ENCODE data around the gene PLXND1. TPM values are rescaled to one million over a fixed set of nuclear protein-coding genes. Genes with fewer than 3 reads are reported as not detected.

PLXND1 gene
- total RNA-seq, 1 experiment from 2014 or later: 47.3 TPM

GRCh38 chr3:129624347-129625071, 18.0 kb upstream of the PLXND1 start:
- H3K27me3 ChIP-seq (ENCODE audit: insufficient read depth, low read length): no peaks in the 10 kb centered on the region
- H3K9me2 ChIP-seq (ENCODE audit: insufficient read depth): no peaks in the 10 kb centered on the region
- RAD21 ChIA-PET (ENCODE audit: low non-redundant PET in 1 of 2, low total read pairs in 2 of 2, uncharacterized antibody in 2 of 2, unreplicated experiment in 2 of 2): no interaction called here
- BruUV-seq (replicated peaks): no TSS peak
- H4K20me1 ChIP-seq (ENCODE audit: insufficient read depth): no peaks in the 10 kb centered on the region
- no peaks in the 10 kb centered on the region for H3K36me3 ChIP-seq (ENCODE audit: control insufficient read depth in 1 of 2, insufficient read depth in 2 of 2, low read length in 2 of 2)
- DNase-seq (ENCODE audit: low read depth, low spot score) (no peak), ATAC-seq (no peak)
- H3K27ac ChIP-seq (ENCODE audit: low read depth, low read length): peak overlapping the region; percentile 97
- H3K4me2 ChIP-seq (ENCODE audit: low read length): peak overlapping the region; percentile 86; the same call in 1 of the 2 replicates
- no peaks in the 10 kb centered on the region for H3K9me3 ChIP-seq (ENCODE audit: control insufficient read depth in 1 of 2, insufficient read depth in 1 of 2, low read depth in 1 of 2, low read length in 2 of 2)
- CTCF ChIA-PET: interaction anchor here (4.3 kb wide), 1 partner anchor 134 kb away, joined by 33 read pairs; no protein-coding TSS in a partner anchor
- POLR2A ChIA-PET: no interaction called here
- no peak overlapping the region for H3K9ac ChIP-seq (ENCODE audit: low read length)
- H3K79me2 ChIP-seq (ENCODE audit: insufficient read depth, low read length): no peaks in the 10 kb centered on the region
- intact Hi-C loops (cut with micrococcal nuclease): loop anchor here (5.0 kb wide), 2 partner anchors 242 to 483 kb away; no protein-coding TSS in a partner anchor
- peaks cover 15 to 24% of the 10 kb centered on the region in 2 experiments for H3K4me1 ChIP-seq (ENCODE audit: control insufficient read depth in 1 of 2, insufficient read depth in 2 of 2, low read length in 2 of 2)
- TF ChIP-seq ZFX (IDR thresholded peaks at IDR 0.05) (no peak), POLR2AphosphoS5 (IDR thresholded peaks at IDR 0.05; ENCODE audit: low read depth, low read length) (no peak), CTCF (IDR thresholded peaks at IDR 0.05 in 2 of 3, conservative IDR thresholded peaks at IDR 0.05 in 1 of 3; ENCODE audit: borderline replicate concordance in 1 of 3, insufficient read depth in 1 of 3, low read depth in 2 of 3, low read length in 2 of 3) (0 out of 6 replicates have a peak, but pooled peaks of 1 of the 3 experiments have one; percentile 3)
- H3K4me3 ChIP-seq (replicated peaks in 1 of 2; ENCODE audit: low read depth in 1 of 2, low read length in 2 of 2): no peak overlapping the region
- H2AFZ ChIP-seq (ENCODE audit: low read depth, low read length, poor library complexity, severe bottlenecking): no peak overlapping the region

DNA sequence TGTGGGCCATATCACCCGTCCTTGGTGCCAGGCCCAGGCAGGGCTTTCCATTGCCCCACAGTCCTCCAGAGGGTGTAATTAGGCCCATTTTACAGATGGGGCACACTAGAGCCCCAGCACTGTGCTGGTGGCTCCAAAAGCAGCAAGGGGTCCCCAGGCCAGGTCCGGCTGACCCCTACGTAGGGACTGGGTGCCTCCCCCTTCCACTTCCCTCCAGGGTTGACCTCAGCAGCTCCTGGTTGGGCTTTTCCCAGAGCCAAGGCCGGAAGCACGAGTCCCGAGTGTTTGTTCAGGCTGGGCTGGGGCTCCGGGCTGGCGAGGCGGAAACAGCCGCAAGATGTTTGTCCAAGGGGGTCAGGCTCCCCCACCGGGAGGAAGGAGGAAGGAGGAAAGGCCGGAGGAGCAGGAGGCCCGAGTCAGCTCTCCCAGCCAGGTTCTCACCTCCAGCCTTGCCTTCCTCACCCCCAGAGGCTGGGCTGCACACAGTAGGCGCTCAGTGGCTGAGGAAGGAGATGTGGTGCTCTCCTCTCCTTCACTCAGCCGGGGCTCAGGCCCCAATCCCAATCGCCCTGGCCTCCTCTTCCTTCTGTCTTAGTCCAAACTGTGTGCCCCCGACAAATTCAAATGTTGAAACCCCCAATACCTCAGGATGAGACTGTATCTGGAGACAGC, 17.1 kb upstream of the PLXND1 start:
- no TSS peak for BruUV-seq (replicated peaks)
- ChIA-PET POLR2A (no interaction called here), CTCF (interaction anchor here (1.2 kb wide), 1 partner anchor 310 kb away, joined by 3 read pairs; no protein-coding TSS in a partner anchor)

More for the DNA sequence above, 17.1 kb upstream of the PLXND1 start:
- no peak for DNase-seq (ENCODE audit: low read depth, low spot score)
- no peak for ATAC-seq
- RAD21 ChIA-PET (ENCODE audit: low non-redundant PET in 1 of 2, low total read pairs in 2 of 2, uncharacterized antibody in 2 of 2, unreplicated experiment in 2 of 2): no interaction called here
- H3K4me2 ChIP-seq (ENCODE audit: low read length): no peak overlapping the region
- TF ChIP-seq, protein P1, sequence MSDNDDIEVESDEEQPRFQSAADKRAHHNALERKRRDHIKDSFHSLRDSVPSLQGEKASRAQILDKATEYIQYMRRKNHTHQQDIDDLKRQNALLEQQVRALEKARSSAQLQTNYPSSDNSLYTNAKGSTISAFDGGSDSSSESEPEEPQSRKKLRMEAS (IDR thresholded peaks at IDR 0.05): no peak
- TF ChIP-seq SRF (IDR thresholded peaks at IDR 0.05; ENCODE audit: low read depth) (no peak), POLR2A (IDR thresholded peaks at IDR 0.05; ENCODE audit: borderline replicate concordance, extremely low read depth, insufficient read depth, insufficient read length) (no peak), SIN3A (IDR thresholded peaks at IDR 0.05; ENCODE audit: low read depth) (no peak), JUND (IDR thresholded peaks at IDR 0.05) (no peak), EZH2 (IDR thresholded peaks at IDR 0.05) (no peak), ZNF274 (IDR thresholded peaks at IDR 0.05; ENCODE audit: low read depth, low read length) (no peak), CBX3 (IDR thresholded peaks at IDR 0.05; ENCODE audit: low read depth) (no peak), FOSL1 (IDR thresholded peaks at IDR 0.05; ENCODE audit: low read depth) (no peak), RAD21 (IDR thresholded peaks at IDR 0.05; ENCODE audit: low read depth) (no peak), EGR1 (IDR thresholded peaks at IDR 0.05; ENCODE audit: low read depth) (no peak), TCF7L2 (IDR thresholded peaks at IDR 0.05; ENCODE audit: borderline replicate concordance, extremely low read depth, insufficient read depth, insufficient read length) (no peak)
- H3K9ac ChIP-seq (ENCODE audit: low read length): no peak overlapping the region
- intact Hi-C loops (cut with micrococcal nuclease): no loop called here
- no peaks in the 10 kb centered on the region for H4K20me1 ChIP-seq (ENCODE audit: insufficient read depth)
- no peaks in the 10 kb centered on the region for H3K27me3 ChIP-seq (ENCODE audit: insufficient read depth, low read length)
- no peaks in the 10 kb centered on the region for H3K79me2 ChIP-seq (ENCODE audit: insufficient read depth, low read length)
- no peaks in the 10 kb centered on the region for H3K9me3 ChIP-seq (ENCODE audit: control insufficient read depth in 1 of 2, insufficient read depth in 1 of 2, low read depth in 1 of 2, low read length in 2 of 2)
- H3K27ac ChIP-seq (ENCODE audit: low read depth, low read length): no peak overlapping the region
- peaks cover 15 to 24% of the 10 kb centered on the region in 2 experiments for H3K4me1 ChIP-seq (ENCODE audit: control insufficient read depth in 1 of 2, insufficient read depth in 2 of 2, low read length in 2 of 2)
- H3K4me3 ChIP-seq (replicated peaks in 1 of 2; ENCODE audit: low read depth in 1 of 2, low read length in 2 of 2): no peak overlapping the region
- no peaks in the 10 kb centered on the region for H3K36me3 ChIP-seq (ENCODE audit: control insufficient read depth in 1 of 2, insufficient read depth in 2 of 2, low read length in 2 of 2)
- no peak overlapping the region for H2AFZ ChIP-seq (ENCODE audit: low read depth, low read length, poor library complexity, severe bottlenecking)
- H3K9me2 ChIP-seq (ENCODE audit: insufficient read depth): no peaks in the 10 kb centered on the region

Data from HCT116 (cell line).